GM21381 (cell line): ENCODE results near the gene TMC6.
"Not testable (repeated sequence)": the region's sequence is repeated elsewhere in the genome, so short reads cannot be mapped to it uniquely, and the experiment has no call there.

ENCODE experiments used
- ATAC-seq: cut with Tn5 transposase; IDR thresholded peaks from one replicate; pipeline ENCODE4 v1.9.1; 2021; ENCODE audit warnings: mild to moderate bottlenecking, moderate library complexity; ENCODE audit not compliant: unreplicated experiment

Gene TMC6

GRCh38 chr17:78082988-78083387 lies 45.6 kb downstream of the TMC6 start:
- no peak for ATAC-seq

GRCh38 chr17:78082355-78082872 lies 46.1 kb downstream of the TMC6 start:
- ATAC-seq = not testable (repeated sequence)

GRCh38 chr17:78081551-78081950 lies 47.0 kb downstream of the TMC6 start:
- ATAC-seq = no peak

GRCh38 chr17:78079253-78079652 lies 49.3 kb downstream of the TMC6 start:
- ATAC-seq = no peak

GRCh38 chr17:78075545-78075944 lies 53.0 kb downstream of the TMC6 start:
- ATAC-seq = no peak

- ATAC-seq = no peak
Measured at GRCh38 chr17:78075011-78075410, 53.5 kb downstream of the TMC6 start.

- no peak for ATAC-seq
Measured at GRCh38 chr17:78072961-78073360, 55.6 kb downstream of the TMC6 start.

- no peak for ATAC-seq
Measured at GRCh38 chr17:78069695-78070094, 58.9 kb downstream of the TMC6 start.

- ATAC-seq = not testable (repeated sequence)
Measured at GRCh38 chr17:78066976-78067375, 61.6 kb downstream of the TMC6 start.

- ATAC-seq = no peak
Measured at GRCh38 chr17:78064708-78065107, 63.8 kb downstream of the TMC6 start.

- no peak for ATAC-seq
Measured at GRCh38 chr17:78063489-78063888, 65.1 kb downstream of the TMC6 start.

GRCh38 chr17:78062596-78062995 lies 66.0 kb downstream of the TMC6 start:
- no peak for ATAC-seq
